GM10847 (cell line): ENCODE data around the gene ZNF423.

Source experiments
- POLR2A ChIP-seq: IDR thresholded peaks from 2 replicates; pipeline ENCODE4 v1.6.1; 2011; ENCODE audit not compliant: insufficient read length; ENCODE audit errors: extremely low read depth

ZNF423 gene

DNA sequence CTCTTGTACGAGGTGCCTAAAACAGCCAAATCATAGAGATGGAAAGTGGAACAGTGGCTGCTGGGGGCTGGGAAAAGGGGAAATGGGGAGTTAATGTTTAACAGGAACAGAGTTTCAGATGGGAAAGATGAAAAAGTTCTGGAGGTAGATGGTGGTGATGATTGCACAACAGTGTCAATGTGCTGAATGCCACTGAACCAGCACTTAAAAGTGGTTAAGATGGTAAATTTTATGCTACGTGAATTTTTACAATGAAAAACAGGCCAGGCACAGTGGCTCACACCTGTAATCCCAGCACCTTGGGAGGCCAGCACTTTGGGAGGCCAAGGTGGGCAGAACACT is 351.9 kb downstream of the ZNF423 start:
- no peak for TF ChIP-seq POLR2A

DNA sequence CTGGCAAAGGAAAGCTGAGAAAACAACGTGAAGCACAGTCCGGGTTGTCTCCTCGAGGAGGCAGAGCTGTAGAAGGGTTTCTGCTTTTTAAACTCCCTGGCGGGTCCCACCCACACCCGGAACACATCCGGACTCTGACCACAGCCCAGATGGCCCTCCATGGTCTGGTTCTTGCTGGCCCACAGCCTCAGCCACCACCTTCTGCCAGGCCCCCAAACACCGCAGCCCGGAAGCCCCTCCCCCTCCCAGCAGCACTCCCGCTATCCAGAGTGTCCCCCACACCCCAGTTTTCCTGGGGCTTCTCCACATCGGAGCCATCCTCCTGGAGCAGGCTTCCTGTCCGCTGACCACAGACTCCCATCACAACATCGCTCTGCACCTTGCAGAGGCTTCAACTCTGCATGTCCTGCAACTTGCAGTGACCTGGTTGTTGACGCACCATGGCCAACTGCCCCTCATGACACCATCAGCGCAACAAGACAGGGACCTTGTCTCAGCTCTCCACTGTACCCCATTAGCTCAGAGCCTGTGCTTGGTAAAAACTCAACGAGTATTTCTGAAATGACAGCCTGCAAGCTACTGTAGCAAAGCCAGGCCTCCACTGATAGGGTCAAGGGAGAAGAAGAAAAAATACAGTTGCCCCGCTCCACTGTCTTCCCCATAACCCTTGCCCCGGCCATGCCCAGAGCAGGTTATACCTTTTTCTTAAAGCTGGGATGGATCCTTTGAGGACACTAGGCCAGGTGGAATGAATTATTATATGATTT is 352.5 kb downstream of the ZNF423 start:
- TF ChIP-seq POLR2A: no peak

DNA sequence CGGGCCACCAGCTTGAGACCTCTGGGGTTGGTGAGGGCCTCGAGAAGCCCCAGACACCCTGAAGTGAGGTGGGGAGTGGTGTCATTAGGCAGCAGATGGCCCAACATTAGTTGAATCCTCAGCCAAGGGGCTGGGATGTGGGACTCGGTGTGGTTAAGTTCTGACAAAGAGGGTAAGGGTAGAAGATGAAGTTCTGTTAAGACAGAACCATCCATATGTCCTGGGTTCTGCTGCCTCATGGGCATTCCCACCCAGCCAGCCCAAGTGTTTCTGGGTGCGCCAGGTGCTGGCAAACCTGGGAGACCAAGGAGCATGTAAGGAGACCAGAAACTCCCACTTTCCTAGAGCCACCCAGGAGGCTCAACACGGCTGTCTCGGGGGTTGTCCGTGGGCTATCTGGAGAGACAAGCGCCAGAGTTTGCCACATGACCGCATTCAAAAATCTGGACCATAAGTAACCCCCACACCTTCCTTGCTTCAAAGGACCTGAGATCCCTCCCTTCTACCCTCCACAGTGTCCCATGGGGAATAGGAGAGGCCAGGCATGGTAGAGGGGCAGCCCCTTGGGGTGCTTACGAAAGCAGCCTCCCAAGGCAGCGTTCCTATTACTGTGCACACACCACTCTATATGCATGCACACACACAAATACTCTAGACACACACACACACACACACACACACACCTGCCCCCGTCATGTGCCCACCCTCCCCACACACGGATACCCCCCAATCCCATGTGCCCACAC is 353.6 kb downstream of the ZNF423 start:
- no peak for TF ChIP-seq POLR2A

GRCh38 chr16:49499869-49500610 is 355.9 kb downstream of the ZNF423 start:
- no peak for TF ChIP-seq POLR2A

DNA sequence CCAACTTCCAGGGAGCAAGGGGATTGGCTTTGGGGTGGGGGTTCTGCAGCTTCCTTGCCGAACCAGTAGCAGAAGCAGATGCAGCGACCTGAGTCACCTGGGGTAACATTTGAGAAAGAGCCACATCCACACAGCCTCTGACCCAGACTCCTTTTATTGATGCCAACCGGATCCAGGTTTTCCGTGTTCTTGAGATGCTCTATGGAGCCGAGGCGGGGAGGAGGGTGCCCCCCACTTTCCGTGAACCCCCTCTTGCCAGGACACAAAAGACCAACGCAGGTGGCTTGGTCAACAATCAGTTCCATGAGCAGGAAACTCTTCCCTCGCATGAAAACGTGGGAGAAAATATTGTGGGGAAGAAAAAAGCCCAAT is 356.5 kb downstream of the ZNF423 start:
- no peak for TF ChIP-seq POLR2A

DNA sequence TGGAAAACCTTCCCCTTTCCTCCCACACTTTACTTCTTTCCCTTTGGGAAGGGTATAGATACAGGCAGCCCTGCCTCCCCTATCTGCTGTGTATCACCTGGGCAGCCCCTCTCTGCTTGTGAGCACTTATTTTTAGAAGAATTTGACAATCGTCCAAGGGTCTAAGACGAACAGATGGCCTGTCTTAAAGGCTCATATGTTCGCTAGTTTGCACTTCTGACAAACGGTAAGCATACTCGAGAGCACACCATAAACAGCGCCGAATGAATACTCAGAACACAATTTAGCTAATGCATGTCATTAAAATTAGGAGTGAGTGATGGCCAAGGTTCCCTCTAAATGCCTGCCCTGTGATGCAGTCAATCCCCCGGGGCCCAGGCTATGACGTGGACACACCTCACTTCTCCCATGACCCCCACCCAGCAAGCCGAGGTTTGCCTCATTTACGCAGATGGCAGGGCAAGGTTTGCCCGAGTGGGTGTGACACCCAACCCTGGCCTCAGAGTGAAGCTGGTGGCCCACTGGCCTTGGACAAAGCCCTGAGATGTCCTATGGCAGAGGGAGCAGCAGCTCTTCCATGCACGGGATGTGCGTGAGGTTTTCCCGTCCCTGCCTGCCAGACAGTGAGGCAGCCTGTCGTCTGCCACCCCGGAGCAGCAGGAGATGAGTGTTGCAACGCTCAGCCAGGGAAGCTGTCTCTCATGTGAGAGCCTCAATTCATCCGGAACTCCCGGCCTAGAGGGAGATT is 357.1 kb downstream of the ZNF423 start:
- TF ChIP-seq POLR2A: no peak

- TF ChIP-seq POLR2A: no peak
Measured at GRCh38 chr16:49498264-49498663, 357.6 kb downstream of the ZNF423 start.

DNA sequence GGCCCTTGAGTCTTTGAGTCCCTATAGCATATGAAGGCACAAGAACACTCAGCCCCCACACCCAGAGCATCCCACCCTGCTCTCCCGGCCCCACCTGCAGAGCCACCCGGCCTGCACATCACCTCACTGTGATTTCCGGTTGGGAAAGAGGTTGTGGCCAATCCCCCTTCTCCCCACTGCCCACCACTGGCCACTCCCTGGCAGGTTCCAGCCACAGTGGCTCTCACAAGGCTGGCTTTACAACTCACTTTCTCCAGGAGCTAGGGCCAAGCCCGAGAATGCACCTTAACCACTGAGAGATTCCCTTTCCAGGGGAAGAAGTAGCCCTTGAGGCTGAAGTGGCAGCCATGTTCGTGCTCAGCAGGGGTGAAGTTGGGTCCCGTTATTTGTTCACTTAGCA is 358.4 kb downstream of the ZNF423 start:
- TF ChIP-seq POLR2A: no peak

GRCh38 chr16:49496656-49497055 is 359.3 kb downstream of the ZNF423 start:
- TF ChIP-seq POLR2A: no peak

DNA sequence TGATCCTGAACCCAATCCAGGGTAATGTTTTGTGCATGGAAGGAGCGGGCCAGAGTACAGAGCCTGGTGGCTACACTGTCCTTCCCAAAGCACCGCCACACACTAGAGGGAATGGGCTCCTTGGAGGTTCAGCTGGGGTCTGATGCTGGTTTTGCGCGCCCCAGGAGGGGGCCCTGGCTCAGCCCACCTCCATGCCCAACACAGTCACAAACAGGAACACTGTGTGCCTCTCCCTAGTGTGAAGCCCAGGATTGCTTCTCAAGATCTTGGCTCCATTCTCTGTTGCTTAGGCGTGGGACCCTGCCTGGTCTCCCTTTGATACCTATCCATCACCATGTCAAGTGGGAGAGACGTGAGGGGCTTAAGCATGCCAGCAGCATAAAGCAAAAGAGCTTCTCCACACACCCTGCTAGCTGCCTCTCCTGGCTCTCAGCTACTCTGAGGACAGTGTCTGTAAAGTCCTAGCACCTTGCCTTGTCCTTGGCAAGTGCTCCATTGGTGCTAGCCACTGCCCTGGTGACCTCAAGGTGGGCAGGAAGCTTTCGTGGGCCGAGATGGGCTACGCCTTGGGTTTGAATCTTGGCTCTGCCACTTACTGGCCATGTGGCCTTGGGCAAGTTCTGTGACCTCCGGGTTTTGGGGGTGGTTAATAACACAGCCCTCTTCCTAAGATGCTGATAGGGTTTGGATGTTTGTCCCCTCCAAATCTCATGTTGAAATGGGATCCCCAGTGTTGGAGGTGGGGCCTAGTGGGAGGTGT is 360.1 kb downstream of the ZNF423 start:
- TF ChIP-seq POLR2A: no peak

- TF ChIP-seq POLR2A: no peak
Measured at GRCh38 chr16:49494891-49495566, 360.9 kb downstream of the ZNF423 start.

DNA sequence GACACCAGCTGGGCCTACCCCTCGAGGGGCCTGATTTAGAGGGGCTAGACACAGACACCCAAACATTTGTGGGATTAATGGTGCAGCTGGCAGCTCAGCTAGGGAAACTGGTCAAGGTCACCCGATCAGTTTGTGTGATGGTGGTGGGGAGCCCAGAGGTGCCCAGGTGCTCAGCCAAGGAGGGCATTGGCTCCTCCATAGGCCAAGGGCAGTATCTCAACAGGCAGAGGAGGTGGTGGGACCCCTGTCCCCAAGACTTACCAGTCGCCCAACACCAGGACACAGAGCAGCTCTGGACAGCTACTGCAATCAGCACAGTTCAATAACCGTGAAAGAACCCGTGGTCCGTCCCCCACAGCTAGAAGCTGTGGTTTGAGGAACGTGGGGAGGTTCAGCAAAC is 361.4 kb downstream of the ZNF423 start:
- no peak for TF ChIP-seq POLR2A

- no peak for TF ChIP-seq POLR2A
Measured at GRCh38 chr16:49493836-49494235, 362.1 kb downstream of the ZNF423 start.
